ENCODE results near the gene ZNF701. TPM values are rescaled to one million over a fixed set of nuclear protein-coding genes. Genes with fewer than 3 reads are reported as not detected.
"Not testable (repeated sequence)": the region's sequence is repeated elsewhere in the genome, so short reads cannot be mapped to it uniquely, and the experiment has no call there.

The ZNF701 gene
- total and polyA plus RNA-seq, 2 experiments from 2014 or later = 6.7 TPM

DNA sequence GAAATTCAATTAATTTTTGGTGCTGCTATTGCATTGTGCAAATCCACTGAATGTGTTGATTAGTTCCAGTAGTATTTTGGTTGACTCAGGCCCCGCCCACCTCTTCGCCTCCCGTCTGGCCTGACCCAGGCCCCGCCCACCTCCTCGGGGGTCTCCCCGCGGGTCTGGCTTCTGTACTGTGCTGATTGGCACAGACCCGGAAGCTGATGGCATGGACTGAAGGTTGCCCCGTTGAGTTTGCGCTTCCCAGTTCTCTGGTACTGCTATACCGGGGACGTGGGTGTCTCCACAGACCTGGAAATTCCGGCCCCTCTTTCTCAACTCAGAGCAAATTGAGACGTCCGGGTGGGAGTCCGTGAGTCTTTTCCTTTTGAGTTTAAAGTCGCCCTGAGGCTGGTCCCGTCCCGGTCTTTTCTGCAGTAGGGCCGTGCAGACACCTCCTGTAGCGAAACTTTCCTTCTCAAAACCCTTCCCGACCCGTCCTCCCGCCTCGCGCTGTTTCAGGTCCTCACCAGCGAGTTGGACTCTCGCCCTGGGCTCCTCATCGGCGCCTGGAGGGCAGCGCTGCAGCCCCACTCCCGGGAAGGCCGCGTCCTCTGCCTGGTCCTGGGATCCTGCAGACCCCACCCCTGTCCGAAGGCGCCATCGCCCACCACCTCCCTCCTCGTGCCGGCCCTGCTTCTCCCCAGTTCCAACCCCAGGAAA lies 14.8 kb downstream of the ZNF701 start:
- Histone ChIP-seq H3K27me3 (replicated peaks; ENCODE audit: insufficient read depth) (no peaks in the 10 kb centered on the region), H3K9me3 (ENCODE audit: low read depth) (no peaks in the 10 kb centered on the region), H3F3A (ENCODE audit: insufficient read depth) (no peaks in the 10 kb centered on the region), H3K4me1 (ENCODE audit: insufficient read depth) (no peaks in the 10 kb centered on the region), H3K27ac (no peak overlapping the region), H4K20me1 (ENCODE audit: insufficient read depth) (no peaks in the 10 kb centered on the region), H2AFZ (no peak overlapping the region), H3K9ac (no peak overlapping the region), H3K79me2 (ENCODE audit: insufficient read depth) (no peaks in the 10 kb centered on the region), H3K36me3 (ENCODE audit: low read depth) (peaks cover 35% of the 10 kb centered on the region), H3K9me2 (ENCODE audit: insufficient read depth) (no peaks in the 10 kb centered on the region), H3K4me2 (ENCODE audit: unreplicated experiment) (no peak overlapping the region), H3K4me3 (no peak overlapping the region)
- no peak for TF ChIP-seq EZH2phosphoT487 (IDR thresholded peaks at IDR 0.05; ENCODE audit: insufficient read depth, low read depth)
- TF ChIP-seq EZH2 (IDR thresholded peaks at IDR 0.05; ENCODE audit: insufficient read depth, poor library complexity, severe bottlenecking) = no peak
- DNase-seq = no peak
- WGBS, 2 experiments (ENCODE audit: low coverage in 1 of 2, low lambda C conversion rate in 2 of 2, missing lambda C conversion rate in 2 of 2) = 70 to 71% methylated on average over 27 to 39 of the region's 39 CpGs
- in situ Hi-C loops (cut with MboI) = no loop called here

DNA sequence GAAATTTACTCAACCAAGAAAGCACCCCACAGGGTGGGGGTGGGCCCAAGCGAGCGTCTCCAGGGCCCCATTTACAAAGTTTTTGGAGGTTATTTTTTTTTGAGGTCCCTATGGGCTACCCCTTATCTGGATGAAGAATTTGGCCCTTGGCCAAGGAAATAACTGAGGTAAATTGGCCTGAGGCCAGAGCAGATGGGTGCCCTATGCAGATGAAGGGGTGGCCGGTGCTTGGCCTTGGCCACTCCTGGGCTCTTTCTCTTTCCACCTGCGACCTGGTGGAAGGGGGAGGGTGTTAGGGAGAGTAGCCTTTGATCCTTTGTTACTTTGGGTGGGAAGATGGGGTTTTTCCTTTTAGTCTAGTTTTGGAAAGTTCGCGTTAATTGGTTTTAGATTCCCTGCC lies 15.5 kb downstream of the ZNF701 start:
- H3K4me3 ChIP-seq = no peak overlapping the region
- H3K4me2 ChIP-seq (ENCODE audit: unreplicated experiment) = no peak overlapping the region
- H3K9me2 ChIP-seq (ENCODE audit: insufficient read depth) = no peaks in the 10 kb centered on the region
- 93 to 95% methylated on average over 6 of the region's 6 CpGs for WGBS, 2 experiments (ENCODE audit: low coverage in 1 of 2, low lambda C conversion rate in 2 of 2, missing lambda C conversion rate in 2 of 2)
- no peaks in the 10 kb centered on the region for H3K27me3 ChIP-seq (replicated peaks; ENCODE audit: insufficient read depth)
- TF ChIP-seq EZH2 (IDR thresholded peaks at IDR 0.05; ENCODE audit: insufficient read depth, poor library complexity, severe bottlenecking) (no peak), EZH2phosphoT487 (IDR thresholded peaks at IDR 0.05; ENCODE audit: insufficient read depth, low read depth) (no peak)
- H3K27ac ChIP-seq = no peak overlapping the region
- H4K20me1 ChIP-seq (ENCODE audit: insufficient read depth) = no peaks in the 10 kb centered on the region
- no peak overlapping the region for H2AFZ ChIP-seq
- in situ Hi-C loops (cut with MboI) = no loop called here
- no peaks in the 10 kb centered on the region for H3K9me3 ChIP-seq (ENCODE audit: low read depth)
- no peaks in the 10 kb centered on the region for H3K79me2 ChIP-seq (ENCODE audit: insufficient read depth)
- H3K4me1 ChIP-seq (ENCODE audit: insufficient read depth) = no peaks in the 10 kb centered on the region
- no peaks in the 10 kb centered on the region for H3F3A ChIP-seq (ENCODE audit: insufficient read depth)
- H3K9ac ChIP-seq = no peak overlapping the region
- H3K36me3 ChIP-seq (ENCODE audit: low read depth) = peaks cover 28% of the 10 kb centered on the region
- no peak for DNase-seq

DNA sequence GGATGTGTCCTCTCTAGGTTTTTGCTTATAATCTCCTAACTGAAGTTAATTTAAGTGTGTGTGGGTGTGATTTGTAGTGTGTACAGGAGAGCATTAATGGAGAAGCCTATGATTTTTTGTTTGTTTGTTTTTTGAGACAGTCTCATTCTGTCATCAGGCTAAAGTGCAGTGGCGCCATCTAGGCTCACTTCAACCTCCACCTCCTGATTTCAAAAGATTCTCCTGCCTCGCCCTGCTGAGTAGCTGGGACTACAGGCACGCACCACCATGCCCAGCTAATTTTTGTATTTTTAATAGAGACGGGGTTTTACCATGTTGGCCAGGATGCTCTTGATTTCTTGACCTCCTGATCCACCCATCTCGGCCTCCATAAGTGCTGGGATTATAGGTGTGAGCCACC lies 20.6 kb downstream of the ZNF701 start:
- Histone ChIP-seq H3K9ac (no peak overlapping the region), H3K27me3 (replicated peaks; ENCODE audit: insufficient read depth) (no peaks in the 10 kb centered on the region), H3K9me2 (ENCODE audit: insufficient read depth) (no peaks in the 10 kb centered on the region), H3K9me3 (ENCODE audit: low read depth) (no peaks in the 10 kb centered on the region), H3K4me2 (ENCODE audit: unreplicated experiment) (no peak overlapping the region), H3K4me3 (no peak overlapping the region), H3K27ac (no peak overlapping the region), H2AFZ (no peak overlapping the region), H3K4me1 (ENCODE audit: insufficient read depth) (no peaks in the 10 kb centered on the region), H3K36me3 (ENCODE audit: low read depth) (no peaks in the 10 kb centered on the region), H3K79me2 (ENCODE audit: insufficient read depth) (no peaks in the 10 kb centered on the region), H3F3A (ENCODE audit: insufficient read depth) (no peaks in the 10 kb centered on the region), H4K20me1 (ENCODE audit: insufficient read depth) (no peaks in the 10 kb centered on the region)
- no peak for DNase-seq
- 67 to 68% methylated on average over 5 of the region's 5 CpGs for WGBS, 2 experiments (ENCODE audit: low coverage in 1 of 2, low lambda C conversion rate in 2 of 2, missing lambda C conversion rate in 2 of 2)
- in situ Hi-C loops (cut with MboI) = no loop called here
- TF ChIP-seq EZH2 (IDR thresholded peaks at IDR 0.05; ENCODE audit: insufficient read depth, poor library complexity, severe bottlenecking) (no peak), EZH2phosphoT487 (IDR thresholded peaks at IDR 0.05; ENCODE audit: insufficient read depth, low read depth) (no peak)

DNA sequence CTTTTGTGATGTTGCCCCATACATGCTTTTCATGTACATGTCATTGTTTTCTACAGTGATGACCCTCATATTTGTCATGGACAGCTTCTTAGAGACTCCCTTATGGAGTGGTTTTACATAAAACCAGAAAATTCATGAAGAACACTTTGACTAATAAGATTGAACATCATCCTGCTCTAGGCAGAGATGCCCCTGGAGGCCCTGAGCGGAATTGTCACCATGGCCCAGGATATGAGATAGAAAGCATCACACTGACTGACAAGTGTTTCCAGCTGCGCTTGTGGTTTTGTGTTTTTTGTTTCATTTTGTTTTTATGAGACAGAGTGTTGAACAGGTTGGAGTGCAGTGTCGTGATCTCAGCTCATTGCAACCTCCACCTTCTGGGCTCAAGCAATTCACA lies 22.2 kb downstream of the ZNF701 start:
- Histone ChIP-seq H3K79me2 (ENCODE audit: insufficient read depth) (no peaks in the 10 kb centered on the region), H3K36me3 (ENCODE audit: low read depth) (0 out of 2 replicates have a peak, but pooled peaks cover 9% of the 10 kb centered on the region), H3K4me3 (no peak overlapping the region), H4K20me1 (ENCODE audit: insufficient read depth) (no peaks in the 10 kb centered on the region), H3K4me2 (ENCODE audit: unreplicated experiment) (no peak overlapping the region), H3K9me2 (ENCODE audit: insufficient read depth) (no peaks in the 10 kb centered on the region), H3F3A (ENCODE audit: insufficient read depth) (no peaks in the 10 kb centered on the region), H3K9me3 (ENCODE audit: low read depth) (no peaks in the 10 kb centered on the region), H3K27me3 (replicated peaks; ENCODE audit: insufficient read depth) (no peaks in the 10 kb centered on the region), H3K4me1 (ENCODE audit: insufficient read depth) (no peaks in the 10 kb centered on the region), H3K9ac (no peak overlapping the region), H3K27ac (no peak overlapping the region), H2AFZ (no peak overlapping the region)
- TF ChIP-seq EZH2phosphoT487 (IDR thresholded peaks at IDR 0.05; ENCODE audit: insufficient read depth, low read depth) (no peak), EZH2 (IDR thresholded peaks at IDR 0.05; ENCODE audit: insufficient read depth, poor library complexity, severe bottlenecking) (no peak)
- in situ Hi-C loops (cut with MboI) = no loop called here
- DNase-seq = peak; percentile 12
- WGBS, 2 experiments (ENCODE audit: low coverage in 1 of 2, low lambda C conversion rate in 2 of 2, missing lambda C conversion rate in 2 of 2) = 80 to 82% methylated on average over 3 of the region's 3 CpGs

DNA sequence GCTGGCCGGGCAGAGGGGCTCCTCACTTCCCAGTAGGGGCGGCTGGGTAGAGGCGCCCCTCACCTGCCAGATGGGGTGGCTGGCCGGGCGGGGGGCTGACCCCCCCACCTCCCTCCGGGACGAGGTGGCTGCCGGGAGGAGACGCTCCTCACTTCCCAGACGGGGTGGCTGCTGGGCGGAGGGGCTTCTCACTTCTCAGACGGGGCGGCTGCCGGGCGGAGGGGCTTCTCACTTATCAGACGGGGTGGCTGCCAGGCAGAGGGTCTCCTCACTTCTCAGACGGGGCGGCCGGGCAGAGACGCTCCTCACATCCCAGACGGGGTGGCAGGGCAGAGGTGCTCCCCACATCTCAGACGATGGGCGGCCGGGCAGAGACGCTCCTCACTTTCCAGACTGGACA lies 23.4 kb downstream of the ZNF701 start:
- H3K36me3 ChIP-seq (ENCODE audit: low read depth); H4K20me1 ChIP-seq (ENCODE audit: insufficient read depth); H3K9me3 ChIP-seq (ENCODE audit: low read depth); H3K4me2 ChIP-seq (ENCODE audit: unreplicated experiment); H3K27me3 ChIP-seq (replicated peaks; ENCODE audit: insufficient read depth); DNase-seq; H3K27ac ChIP-seq; H3K9me2 ChIP-seq (ENCODE audit: insufficient read depth); H3K4me1 ChIP-seq (ENCODE audit: insufficient read depth); in situ Hi-C loops (cut with MboI); H2AFZ ChIP-seq; H3K4me3 ChIP-seq; H3F3A ChIP-seq (ENCODE audit: insufficient read depth); H3K9ac ChIP-seq; H3K79me2 ChIP-seq (ENCODE audit: insufficient read depth): not testable (repeated sequence)
- 100% methylated on average over 9 of the region's 25 CpGs; no CpG with 5 or more reads in 1 of the 2 experiments for WGBS, 2 experiments (ENCODE audit: low coverage in 1 of 2, low lambda C conversion rate in 2 of 2, missing lambda C conversion rate in 2 of 2)
